ENCODE results near the gene ZNF219. TPM values are rescaled to one million over a fixed set of nuclear protein-coding genes. Genes with fewer than 3 reads are reported as not detected.

The ZNF219 gene
- total RNA-seq, 2 experiments from 2014 or later, result 5.0 to 6.2 TPM

- Mint-ChIP-seq H3K27me3 (peaks cover 18% of the 10 kb centered on the region), H3K36me3 (ENCODE audit: low read depth) (no peaks in the 10 kb centered on the region), H3K4me1 (peaks cover 39% of the 10 kb centered on the region), H3K4me3 (peak overlapping the region; percentile 77), H3K9me3 (no peaks in the 10 kb centered on the region), H3K27ac (peak overlapping the region; percentile 38)
- POLR2A ChIA-PET, result interaction anchor here (0.5 kb wide), 1 partner anchor 42 kb away, joined by 3 read pairs; no protein-coding TSS in a partner anchor
- CTCF ChIA-PET, result interaction anchor here (0.6 to 7.1 kb wide), 2 partner anchors 79 to 84 kb away, joined by 3 to 92 read pairs; no protein-coding TSS in a partner anchor
- DNase-seq, result no peak
Observed at GRCh38 chr14:21098892-21099595, 589 bp upstream of the ZNF219 start.

DNA sequence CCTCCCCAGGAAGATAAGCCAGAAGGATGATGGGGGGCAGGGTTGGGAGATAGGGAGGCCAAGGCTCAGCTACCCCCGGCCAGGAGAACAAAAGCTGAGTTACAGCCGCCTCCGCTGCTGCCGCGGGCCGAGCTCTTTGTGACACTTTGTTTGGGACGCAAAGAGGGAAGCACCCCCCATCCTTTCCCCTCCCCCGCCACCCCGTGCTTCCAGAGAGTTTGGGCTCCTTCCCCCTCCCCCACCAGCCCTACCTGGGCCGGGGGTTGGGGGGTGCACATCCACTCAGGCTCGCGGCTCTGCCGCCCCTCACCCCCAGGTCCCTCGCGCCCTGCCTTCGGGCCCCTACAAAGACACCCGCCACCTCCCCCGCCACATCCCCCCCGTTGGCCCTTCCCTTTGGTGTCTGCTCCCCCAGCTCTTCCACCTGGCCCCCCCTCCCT is 799 bp downstream of the ZNF219 start:
- H3K27me3 Mint-ChIP-seq, result peaks cover 18% of the 10 kb centered on the region
- no peaks in the 10 kb centered on the region for H3K9me3 Mint-ChIP-seq
- H3K4me3 Mint-ChIP-seq, result peak overlapping the region; percentile 67
- CTCF ChIA-PET, result interaction anchor here (0.9 to 1.5 kb wide), 3 partner anchors 10 to 69 kb away, joined by 3 to 5 read pairs (median 4); no protein-coding TSS in a partner anchor
- H3K36me3 Mint-ChIP-seq (ENCODE audit: low read depth), result no peaks in the 10 kb centered on the region
- no peak overlapping the region for H3K27ac Mint-ChIP-seq
- H3K4me1 Mint-ChIP-seq, result peaks cover 36% of the 10 kb centered on the region
- no peak for DNase-seq
- POLR2A ChIA-PET, result no interaction called here

- peaks cover 18% of the 10 kb centered on the region for H3K27me3 Mint-ChIP-seq
- POLR2A ChIA-PET, result no interaction called here
- peak overlapping the region; percentile 67 for H3K4me3 Mint-ChIP-seq
- no peak overlapping the region for H3K27ac Mint-ChIP-seq
- H3K9me3 Mint-ChIP-seq, result no peaks in the 10 kb centered on the region
- no peak for DNase-seq
- H3K36me3 Mint-ChIP-seq (ENCODE audit: low read depth), result no peaks in the 10 kb centered on the region
- H3K4me1 Mint-ChIP-seq, result peaks cover 34% of the 10 kb centered on the region
- CTCF ChIA-PET, result interaction anchor here (0.9 to 2.2 kb wide), 6 partner anchors 9 to 82 kb away, joined by 3 to 9 read pairs (median 4); no protein-coding TSS in a partner anchor
Observed at GRCh38 chr14:21096978-21097635, 1.3 kb downstream of the ZNF219 start.

- Mint-ChIP-seq H3K36me3 (ENCODE audit: low read depth) (no peaks in the 10 kb centered on the region), H3K4me1 (peaks cover 27% of the 10 kb centered on the region), H3K27me3 (peaks cover 18% of the 10 kb centered on the region), H3K9me3 (no peaks in the 10 kb centered on the region), H3K4me3 (no peak overlapping the region), H3K27ac (no peak overlapping the region)
- CTCF ChIA-PET, result interaction anchor here (0.9 to 2.2 kb wide), 5 partner anchors 8 to 81 kb away, joined by 3 to 9 read pairs (median 5); no protein-coding TSS in a partner anchor
- no peak for DNase-seq
- POLR2A ChIA-PET, result no interaction called here
Observed at GRCh38 chr14:21096438-21096837, 2.0 kb downstream of the ZNF219 start.

- no peak for DNase-seq
- Mint-ChIP-seq H3K9me3 (no peaks in the 10 kb centered on the region), H3K27me3 (peaks cover 18% of the 10 kb centered on the region), H3K4me3 (no peak overlapping the region), H3K36me3 (ENCODE audit: low read depth) (no peaks in the 10 kb centered on the region), H3K4me1 (peaks cover 26% of the 10 kb centered on the region), H3K27ac (no peak overlapping the region)
- ChIA-PET CTCF (interaction anchor here (0.7 to 5.1 kb wide), 6 partner anchors 8 to 151 kb away, joined by 3 to 121 read pairs (median 4); partner anchors contain the start of gene TMEM253), POLR2A (no interaction called here)
Observed at GRCh38 chr14:21095430-21096205, 2.8 kb downstream of the ZNF219 start.

- DNase-seq, result no peak
- peaks cover 12% of the 10 kb centered on the region for H3K27me3 Mint-ChIP-seq
- CTCF ChIA-PET, result interaction anchor here (0.7 to 5.1 kb wide), 15 partner anchors 10 to 124 kb away, joined by 3 to 121 read pairs (median 11); partner anchors contain the start of genes SLC39A2 and TMEM253
- no peak overlapping the region for H3K4me3 Mint-ChIP-seq
- no peak overlapping the region for H3K27ac Mint-ChIP-seq
- H3K9me3 Mint-ChIP-seq, result no peaks in the 10 kb centered on the region
- POLR2A ChIA-PET, result no interaction called here
- peaks cover 19% of the 10 kb centered on the region for H3K4me1 Mint-ChIP-seq
- no peaks in the 10 kb centered on the region for H3K36me3 Mint-ChIP-seq (ENCODE audit: low read depth)
Observed at GRCh38 chr14:21093769-21094681, 4.4 kb downstream of the ZNF219 start.

DNA sequence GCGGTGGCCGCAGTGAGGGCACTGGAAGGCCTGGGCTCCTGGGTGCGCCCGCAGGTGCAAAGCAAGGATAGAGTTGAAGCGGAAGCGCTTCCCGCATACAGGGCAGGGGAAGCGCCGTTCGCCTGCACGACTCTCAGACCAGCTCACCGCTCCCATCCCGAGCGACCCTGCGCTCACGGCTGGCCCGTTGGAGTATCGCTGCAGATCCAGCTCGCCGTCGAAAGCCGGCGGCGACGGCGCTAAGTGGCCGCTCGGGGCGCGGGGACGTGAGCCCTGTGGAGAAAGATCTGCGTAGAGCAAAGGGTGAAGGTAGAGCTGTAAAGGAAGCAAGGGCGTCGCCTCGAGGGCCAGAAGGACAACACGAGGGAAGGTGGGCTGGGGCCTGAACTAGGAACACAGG is 5.4 kb downstream of the ZNF219 start:
- H3K9me3 Mint-ChIP-seq, result no peaks in the 10 kb centered on the region
- CTCF ChIA-PET, result interaction anchor here (0.6 to 5.1 kb wide), 39 partner anchors 9 to 1695 kb away, joined by 3 to 121 read pairs (median 5); partner anchors contain the start of genes ARHGEF40, NDRG2, SLC39A2 and TMEM253
- no peaks in the 10 kb centered on the region for H3K36me3 Mint-ChIP-seq (ENCODE audit: low read depth)
- H3K27ac Mint-ChIP-seq, result no peak overlapping the region
- POLR2A ChIA-PET, result no interaction called here
- H3K27me3 Mint-ChIP-seq, result peaks cover 7% of the 10 kb centered on the region
- DNase-seq, result no peak
- H3K4me3 Mint-ChIP-seq, result no peak overlapping the region
- peaks cover 19% of the 10 kb centered on the region for H3K4me1 Mint-ChIP-seq

DNA sequence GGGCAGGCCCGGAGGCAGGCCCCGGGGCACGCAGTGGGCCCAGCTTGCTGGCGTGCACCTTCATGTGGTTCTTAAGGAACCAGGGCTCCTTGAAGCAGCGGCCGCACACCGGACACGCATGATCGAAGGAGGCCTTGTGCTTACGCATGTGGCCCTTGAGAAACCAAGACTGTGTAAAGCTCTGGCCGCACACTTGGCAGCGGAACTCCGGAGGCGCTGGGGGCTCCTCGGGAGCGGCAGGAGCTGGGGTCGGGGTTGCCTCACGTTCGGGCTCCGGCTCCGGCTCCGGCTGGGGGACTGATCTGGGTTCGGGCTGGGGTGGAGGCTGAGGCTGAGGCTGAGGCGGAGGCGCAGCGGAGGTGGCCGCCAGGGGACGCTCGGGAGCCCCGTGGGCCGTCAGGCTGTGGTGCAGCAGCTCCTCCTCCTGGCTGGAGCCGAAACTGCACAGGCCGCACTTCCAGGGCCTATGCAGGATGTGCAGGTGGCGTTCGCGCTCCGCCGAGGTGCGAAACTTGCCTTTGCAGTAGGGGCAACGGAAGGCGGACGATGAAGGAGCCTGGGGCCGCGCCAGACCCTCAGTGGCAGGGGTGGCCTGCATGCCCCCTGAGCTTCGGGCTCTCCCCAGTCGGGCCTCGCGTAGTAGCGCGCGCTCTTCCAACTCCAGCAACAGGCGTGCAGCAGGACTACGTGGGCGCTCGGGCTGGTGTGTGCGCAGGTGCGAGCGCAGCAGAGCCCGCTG is 6.0 kb downstream of the ZNF219 start:
- Mint-ChIP-seq H3K9me3 (no peaks in the 10 kb centered on the region), H3K4me3 (no peak overlapping the region), H3K27ac (no peak overlapping the region), H3K36me3 (ENCODE audit: low read depth) (no peaks in the 10 kb centered on the region), H3K27me3 (peaks cover 6% of the 10 kb centered on the region), H3K4me1 (peaks cover 24% of the 10 kb centered on the region)
- peak; percentile 91 for DNase-seq
- ChIA-PET CTCF (interaction anchor here (0.6 to 5.1 kb wide), 44 partner anchors 9 to 1696 kb away, joined by 3 to 121 read pairs (median 4); partner anchors contain the start of genes ARHGEF40, NDRG2, SLC39A2 and TMEM253), POLR2A (interaction anchor here (1.1 kb wide), 1 partner anchor 12 kb away, joined by 5 read pairs; no protein-coding TSS in a partner anchor)

DNA sequence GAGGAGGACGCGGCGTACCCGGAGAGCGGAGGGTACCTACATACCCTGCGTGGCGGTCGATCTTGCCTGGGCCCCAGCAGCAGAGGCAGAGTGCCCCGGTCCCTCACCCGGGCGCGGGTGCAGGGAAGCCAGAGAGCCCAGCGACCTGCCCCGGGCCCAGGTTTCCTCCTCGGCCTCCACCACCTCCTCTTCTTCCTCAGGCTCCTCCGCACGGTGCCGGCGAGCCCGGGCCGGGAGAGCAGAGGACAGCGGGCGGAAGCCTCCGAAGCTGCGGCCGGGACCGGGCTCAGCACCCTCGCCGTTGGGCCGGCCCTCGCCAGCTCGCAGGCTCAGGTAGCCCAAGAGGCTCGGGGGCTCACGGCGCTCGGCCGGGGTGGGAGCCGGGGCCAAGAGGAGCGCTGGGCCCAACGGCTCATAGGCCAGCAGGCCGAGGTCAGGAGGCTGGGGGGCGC is 6.6 kb downstream of the ZNF219 start:
- ChIA-PET CTCF (interaction anchor here (0.6 to 5.1 kb wide), 37 partner anchors 8 to 228 kb away, joined by 3 to 121 read pairs (median 6); partner anchors contain the start of genes ARHGEF40, NDRG2, SLC39A2 and TMEM253), POLR2A (interaction anchor here (1.1 kb wide), 1 partner anchor 12 kb away, joined by 5 read pairs; no protein-coding TSS in a partner anchor)
- DNase-seq, result no peak
- Mint-ChIP-seq H3K36me3 (ENCODE audit: low read depth) (no peaks in the 10 kb centered on the region), H3K27me3 (peaks cover under 1% of the 10 kb centered on the region), H3K27ac (no peak overlapping the region), H3K9me3 (no peaks in the 10 kb centered on the region), H3K4me1 (peaks cover 24% of the 10 kb centered on the region), H3K4me3 (no peak overlapping the region)

- peaks cover 29% of the 10 kb centered on the region for H3K4me1 Mint-ChIP-seq
- no peak overlapping the region for H3K4me3 Mint-ChIP-seq
- ChIA-PET CTCF (interaction anchor here (1.7 to 5.5 kb wide), 14 partner anchors 11 to 92 kb away, joined by 5 to 121 read pairs (median 12); partner anchors contain the start of genes ARHGEF40, SLC39A2 and TMEM253), POLR2A (no interaction called here)
- H3K27ac Mint-ChIP-seq, result no peak overlapping the region
- H3K27me3 Mint-ChIP-seq, result no peaks in the 10 kb centered on the region
- DNase-seq, result no peak
- no peaks in the 10 kb centered on the region for H3K9me3 Mint-ChIP-seq
- no peaks in the 10 kb centered on the region for H3K36me3 Mint-ChIP-seq (ENCODE audit: low read depth)
Observed at GRCh38 chr14:21090940-21091663, 7.4 kb downstream of the ZNF219 start.
